ENCODE results near the gene LPAR4.
"Not testable (repeated sequence)": the region's sequence is repeated elsewhere in the genome, so short reads cannot be mapped to it uniquely, and the experiment has no call there.

The LPAR4 gene

GRCh38 chrX:78796916-78797315, 49.4 kb downstream of the LPAR4 start:
- Histone ChIP-seq H3K9me3 (ENCODE audit: severe bottlenecking) (no peaks in the 10 kb centered on the region), H3K27me3 (ENCODE audit: insufficient read depth, poor library complexity, severe bottlenecking) (no peaks in the 10 kb centered on the region), H3K4me3 (ENCODE audit: severe bottlenecking) (no peak overlapping the region), H3K4me1 (ENCODE audit: insufficient read depth, poor library complexity, severe bottlenecking) (no peaks in the 10 kb centered on the region), H3K27ac (ENCODE audit: poor library complexity, severe bottlenecking) (no peak overlapping the region), H3K36me3 (ENCODE audit: low read depth) (no peaks in the 10 kb centered on the region)
- TF ChIP-seq CTCF (IDR thresholded peaks at IDR 0.05; ENCODE audit: poor library complexity, severe bottlenecking), result no peak
- no peak for ATAC-seq (ENCODE audit: low read depth)
- no peak for DNase-seq (ENCODE audit: low spot score)

DNA sequence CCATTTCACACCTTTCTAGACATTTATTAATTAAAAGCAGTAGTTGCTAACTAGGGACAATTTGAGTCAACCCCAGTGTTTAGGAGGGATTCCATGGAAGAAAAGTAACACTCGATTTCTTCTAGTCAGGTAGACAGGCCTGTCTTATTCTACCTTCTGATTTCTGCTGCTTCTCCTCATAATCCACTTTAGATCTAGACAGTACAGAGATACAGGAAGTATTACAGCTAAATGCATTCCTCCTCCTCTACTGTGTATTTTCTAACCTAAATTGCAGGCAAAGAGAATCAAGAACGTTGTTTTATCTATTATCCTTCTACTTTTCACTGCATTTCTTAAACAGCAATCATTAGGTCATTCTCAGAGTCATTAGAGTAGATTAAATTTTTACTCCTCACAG, 52.6 kb downstream of the LPAR4 start:
- TF ChIP-seq CTCF (IDR thresholded peaks at IDR 0.05; ENCODE audit: poor library complexity, severe bottlenecking), result no peak
- no peak for ATAC-seq (ENCODE audit: low read depth)
- no peaks in the 10 kb centered on the region for H3K4me1 ChIP-seq (ENCODE audit: insufficient read depth, poor library complexity, severe bottlenecking)

GRCh38 chrX:78800694-78801093, 53.2 kb downstream of the LPAR4 start:
- H3K4me3 ChIP-seq (ENCODE audit: severe bottlenecking), result no peak overlapping the region
- no peak for TF ChIP-seq CTCF (IDR thresholded peaks at IDR 0.05; ENCODE audit: poor library complexity, severe bottlenecking)
- DNase-seq (ENCODE audit: low spot score) (no peak), ATAC-seq (ENCODE audit: low read depth) (no peak)
- no peaks in the 10 kb centered on the region for H3K27me3 ChIP-seq (ENCODE audit: insufficient read depth, poor library complexity, severe bottlenecking)
- no peak overlapping the region for H3K27ac ChIP-seq (ENCODE audit: poor library complexity, severe bottlenecking)
- no peaks in the 10 kb centered on the region for H3K4me1 ChIP-seq (ENCODE audit: insufficient read depth, poor library complexity, severe bottlenecking)
- H3K9me3 ChIP-seq (ENCODE audit: severe bottlenecking), result no peaks in the 10 kb centered on the region
- H3K36me3 ChIP-seq (ENCODE audit: low read depth), result no peaks in the 10 kb centered on the region

More for the DNA sequence above, 52.6 kb downstream of the LPAR4 start:
- Histone ChIP-seq H3K36me3 (ENCODE audit: low read depth) (no peaks in the 10 kb centered on the region), H3K27me3 (ENCODE audit: insufficient read depth, poor library complexity, severe bottlenecking) (no peaks in the 10 kb centered on the region), H3K9me3 (ENCODE audit: severe bottlenecking) (no peaks in the 10 kb centered on the region), H3K4me3 (ENCODE audit: severe bottlenecking) (no peak overlapping the region), H3K27ac (ENCODE audit: poor library complexity, severe bottlenecking) (no peak overlapping the region)
- DNase-seq (ENCODE audit: low spot score), result no peak

GRCh38 chrX:78801522-78801921, 54.0 kb downstream of the LPAR4 start:
- no peaks in the 10 kb centered on the region for H3K27me3 ChIP-seq (ENCODE audit: insufficient read depth, poor library complexity, severe bottlenecking)
- H3K36me3 ChIP-seq (ENCODE audit: low read depth), result no peaks in the 10 kb centered on the region
- ATAC-seq (ENCODE audit: low read depth) (no peak), DNase-seq (ENCODE audit: low spot score) (no peak)
- no peaks in the 10 kb centered on the region for H3K9me3 ChIP-seq (ENCODE audit: severe bottlenecking)
- TF ChIP-seq CTCF (IDR thresholded peaks at IDR 0.05; ENCODE audit: poor library complexity, severe bottlenecking), result no peak
- no peak overlapping the region for H3K4me3 ChIP-seq (ENCODE audit: severe bottlenecking)
- H3K27ac ChIP-seq (ENCODE audit: poor library complexity, severe bottlenecking), result no peak overlapping the region
- no peaks in the 10 kb centered on the region for H3K4me1 ChIP-seq (ENCODE audit: insufficient read depth, poor library complexity, severe bottlenecking)

- not testable (repeated sequence) for H3K4me1 ChIP-seq (ENCODE audit: insufficient read depth, poor library complexity, severe bottlenecking); H3K36me3 ChIP-seq (ENCODE audit: low read depth); H3K4me3 ChIP-seq (ENCODE audit: severe bottlenecking); ATAC-seq (ENCODE audit: low read depth); H3K27ac ChIP-seq (ENCODE audit: poor library complexity, severe bottlenecking); DNase-seq (ENCODE audit: low spot score); H3K27me3 ChIP-seq (ENCODE audit: insufficient read depth, poor library complexity, severe bottlenecking); H3K9me3 ChIP-seq (ENCODE audit: severe bottlenecking)
Observed at GRCh38 chrX:78802526-78802925, 55.0 kb downstream of the LPAR4 start.

Data from RWPE2 (cell line).